Measurements from ENCODE around the gene B4GALT5.
"Not testable (repeated sequence)": the region's sequence is repeated elsewhere in the genome, so short reads cannot be mapped to it uniquely, and the experiment has no call there.

Gene B4GALT5

GRCh38 chr20:49627329-49627761 is 86.3 kb downstream of the B4GALT5 start:
- Histone ChIP-seq H3K27me3 (no peaks in the 10 kb centered on the region), H3K36me3 (no peaks in the 10 kb centered on the region), H3K4me1 (no peaks in the 10 kb centered on the region), H3K4me3 (ENCODE audit: low read depth, low read length) (no peak overlapping the region), H3K9me3 (no peaks in the 10 kb centered on the region)
- no peak for TF ChIP-seq CTCF (IDR thresholded peaks at IDR 0.05; ENCODE audit: low read depth, low read length)
- DNase-seq = no peak

DNA sequence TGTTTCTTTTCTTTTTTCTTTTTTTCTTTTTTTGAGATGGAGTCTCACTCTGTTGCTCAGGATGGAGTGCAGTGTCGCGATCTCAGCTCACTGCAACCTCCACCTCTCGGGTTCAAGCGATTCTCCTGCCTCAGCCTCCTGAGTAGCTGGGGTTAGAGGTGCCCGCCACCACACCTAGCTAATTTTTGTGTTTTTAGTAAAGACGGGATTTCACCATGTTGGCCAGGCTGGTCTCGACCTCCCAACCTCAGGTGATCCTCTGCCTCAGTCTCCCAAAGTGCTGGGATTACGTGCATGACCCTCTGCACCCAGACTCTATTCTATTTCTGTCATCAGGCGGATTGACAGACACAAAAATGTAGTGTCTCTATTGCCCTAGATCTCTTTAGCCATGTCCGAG is 88.7 kb downstream of the B4GALT5 start:
- not testable (repeated sequence) for H3K27me3 ChIP-seq; DNase-seq; H3K4me3 ChIP-seq (ENCODE audit: low read depth, low read length); H3K9me3 ChIP-seq; H3K4me1 ChIP-seq; H3K36me3 ChIP-seq

DNA sequence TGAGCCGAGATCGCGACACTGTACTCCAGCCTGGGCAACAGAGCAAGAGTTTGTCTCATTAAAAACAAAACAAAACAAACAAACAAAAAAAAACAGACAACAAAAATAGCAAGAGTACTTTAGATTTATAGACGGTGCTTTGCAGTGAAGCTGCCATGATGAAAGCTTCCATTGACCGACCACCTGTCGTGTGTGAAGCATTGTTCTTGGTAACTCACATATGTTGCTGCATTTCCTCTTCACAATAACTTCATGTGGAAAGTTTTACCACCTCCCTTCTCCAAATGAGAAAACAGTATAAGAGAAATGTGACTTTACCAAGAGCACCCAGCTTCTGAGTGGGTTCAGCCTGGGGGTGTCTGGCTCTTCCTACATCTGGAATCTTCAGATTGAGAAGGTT is 89.4 kb downstream of the B4GALT5 start:
- Histone ChIP-seq H3K4me3 (ENCODE audit: low read depth, low read length) (no peak overlapping the region), H3K9me3 (no peaks in the 10 kb centered on the region), H3K4me1 (no peaks in the 10 kb centered on the region), H3K36me3 (no peaks in the 10 kb centered on the region), H3K27me3 (no peaks in the 10 kb centered on the region)
- no peak for DNase-seq
- no peak for TF ChIP-seq CTCF (IDR thresholded peaks at IDR 0.05; ENCODE audit: low read depth, low read length)

GRCh38 chr20:49622243-49622642 is 91.4 kb downstream of the B4GALT5 start:
- Histone ChIP-seq H3K36me3 (no peaks in the 10 kb centered on the region), H3K27me3 (no peaks in the 10 kb centered on the region), H3K9me3 (no peaks in the 10 kb centered on the region), H3K4me1 (no peaks in the 10 kb centered on the region), H3K4me3 (ENCODE audit: low read depth, low read length) (no peak overlapping the region)
- DNase-seq = no peak
- TF ChIP-seq CTCF (IDR thresholded peaks at IDR 0.05; ENCODE audit: low read depth, low read length) = no peak

GRCh38 chr20:49620364-49621240 is 93.1 kb downstream of the B4GALT5 start:
- no peak overlapping the region for H3K4me3 ChIP-seq (ENCODE audit: low read depth, low read length)
- no peak for DNase-seq

More at GRCh38 chr20:49620364-49621240, 93.1 kb downstream of the B4GALT5 start:
- no peaks in the 10 kb centered on the region for H3K27me3 ChIP-seq
- H3K9me3 ChIP-seq = no peaks in the 10 kb centered on the region
- no peaks in the 10 kb centered on the region for H3K36me3 ChIP-seq
- no peaks in the 10 kb centered on the region for H3K4me1 ChIP-seq
- TF ChIP-seq CTCF (IDR thresholded peaks at IDR 0.05; ENCODE audit: low read depth, low read length) = no peak

Measured in BE2C (cell line).